Measurements from ENCODE around the gene ITGA6. TPM values are rescaled to one million over a fixed set of nuclear protein-coding genes. Genes with fewer than 3 reads are reported as not detected.

The ITGA6 gene
- polyA plus RNA-seq, 2 of the 4 experiments (the other 2 are of a cell fraction), result 25.7 to 27.7 TPM

GRCh38 chr2:172431463-172431862 lies 4.1 kb downstream of the ITGA6 start:
- FAIRE-seq (no peak), DNase-seq (ENCODE audit: low read depth in 1 of 2, low spot score in 1 of 2) (no peak), ATAC-seq (no peak)
- ChIA-PET POLR2A (no interaction called here), CTCF (interaction anchor here (1.5 to 33.8 kb wide), 3 partner anchors 15 to 260 kb away, joined by 4 to 654 read pairs (median 45); no protein-coding TSS in a partner anchor)
- no peak overlapping the region for H3K4me2 ChIP-seq
- H3K9me3 ChIP-seq, result no peaks in the 10 kb centered on the region
- TF ChIP-seq RAD21 (conservative IDR thresholded peaks at IDR 0.05 in 1 of 2, IDR thresholded peaks at IDR 0.05 in 1 of 2) (no peak), FOSL2 (IDR thresholded peaks at IDR 0.05) (no peak), FOSL2 (CRISPR knock-in tag; IDR thresholded peaks at IDR 0.05) (no peak), RARB (CRISPR knock-in tag; IDR thresholded peaks at IDR 0.05) (no peak), TP53 (CRISPR knock-in tag; IDR thresholded peaks at IDR 0.05) (no peak), NR3C1 (IDR thresholded peaks at IDR 0.05) (no peak), JUN (IDR thresholded peaks at IDR 0.05) (no peak), ZNF302 (CRISPR knock-in tag; IDR thresholded peaks at IDR 0.05) (no peak)
- peaks cover 28% of the 10 kb centered on the region for H3K4me1 ChIP-seq
- WGBS (ENCODE audit: missing lambda C conversion rate), result 84% methylated on average over 4 of the region's 4 CpGs
- H3K4me3 ChIP-seq, result no peak overlapping the region
- H3K27ac ChIP-seq, result no peak overlapping the region

- H3K4me2 ChIP-seq, result no peak overlapping the region
- DNase-seq (ENCODE audit: low read depth in 1 of 2, low spot score in 1 of 2) (no peak), FAIRE-seq (no peak), ATAC-seq (no peak)
- CTCF ChIA-PET, result interaction anchor here (0.8 to 33.8 kb wide), 4 partner anchors 9 to 260 kb away, joined by 3 to 654 read pairs (median 26); no protein-coding TSS in a partner anchor
- no peak overlapping the region for H3K27ac ChIP-seq
- no peak overlapping the region for H3K4me3 ChIP-seq
- POLR2A ChIA-PET, result no interaction called here
- 92% methylated on average over 2 of the region's 2 CpGs for WGBS (ENCODE audit: missing lambda C conversion rate)
- H3K4me1 ChIP-seq, result peaks cover 28% of the 10 kb centered on the region
- TF ChIP-seq HOXA7 (CRISPR knock-in tag; IDR thresholded peaks at IDR 0.05) (no peak), MAFK (IDR thresholded peaks at IDR 0.05; ENCODE audit: partially characterized antibody) (peak; percentile 91)
- no peaks in the 10 kb centered on the region for H3K9me3 ChIP-seq
Measured at GRCh38 chr2:172431993-172432392, 4.6 kb downstream of the ITGA6 start.

DNA sequence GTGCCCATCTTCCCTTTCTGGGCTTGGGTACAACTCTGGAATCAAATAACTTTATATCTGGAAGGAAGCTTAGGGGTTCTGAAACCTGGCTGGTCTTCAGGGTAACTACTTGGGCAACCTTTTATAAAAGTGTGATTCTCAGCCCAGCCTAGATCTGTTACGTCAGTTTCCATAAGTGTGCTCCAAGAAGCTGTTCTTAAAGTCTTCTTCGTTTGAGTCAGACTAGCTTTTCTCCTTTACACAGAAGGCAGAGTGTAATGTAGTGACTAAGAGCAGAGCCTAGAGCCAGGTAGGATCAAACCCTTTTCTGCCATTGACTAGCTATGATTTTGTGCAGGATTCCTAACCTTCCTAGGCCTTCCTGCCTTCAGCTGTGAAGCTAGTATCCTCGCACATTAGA lies 5.8 kb downstream of the ITGA6 start:
- H3K4me3 ChIP-seq, result no peak overlapping the region
- ATAC-seq (no peak), DNase-seq (ENCODE audit: low read depth in 1 of 2, low spot score in 1 of 2) (no peak), FAIRE-seq (no peak)
- TF ChIP-seq MYC (IDR thresholded peaks at IDR 0.05; ENCODE audit: borderline replicate concordance, low read length) (no peak), RNF2 (IDR thresholded peaks at IDR 0.05; ENCODE audit: borderline replicate concordance, low read depth) (no peak), HES2 (IDR thresholded peaks at IDR 0.05) (no peak), FOSB (CRISPR knock-in tag; IDR thresholded peaks at IDR 0.05) (no peak), BCL3 (IDR thresholded peaks at IDR 0.05) (no peak), TFCP2L1 (CRISPR knock-in tag; IDR thresholded peaks at IDR 0.05) (no peak), JUNB (IDR thresholded peaks at IDR 0.05) (no peak), HOXB5 (CRISPR knock-in tag; IDR thresholded peaks at IDR 0.05) (no peak), ZFP36 (IDR thresholded peaks at IDR 0.05; ENCODE audit: borderline replicate concordance, partially characterized antibody) (no peak), ZC3H11A (IDR thresholded peaks at IDR 0.05) (no peak), JUN (IDR thresholded peaks at IDR 0.05) (no peak)
- TF ChIP-seq, protein P1, sequence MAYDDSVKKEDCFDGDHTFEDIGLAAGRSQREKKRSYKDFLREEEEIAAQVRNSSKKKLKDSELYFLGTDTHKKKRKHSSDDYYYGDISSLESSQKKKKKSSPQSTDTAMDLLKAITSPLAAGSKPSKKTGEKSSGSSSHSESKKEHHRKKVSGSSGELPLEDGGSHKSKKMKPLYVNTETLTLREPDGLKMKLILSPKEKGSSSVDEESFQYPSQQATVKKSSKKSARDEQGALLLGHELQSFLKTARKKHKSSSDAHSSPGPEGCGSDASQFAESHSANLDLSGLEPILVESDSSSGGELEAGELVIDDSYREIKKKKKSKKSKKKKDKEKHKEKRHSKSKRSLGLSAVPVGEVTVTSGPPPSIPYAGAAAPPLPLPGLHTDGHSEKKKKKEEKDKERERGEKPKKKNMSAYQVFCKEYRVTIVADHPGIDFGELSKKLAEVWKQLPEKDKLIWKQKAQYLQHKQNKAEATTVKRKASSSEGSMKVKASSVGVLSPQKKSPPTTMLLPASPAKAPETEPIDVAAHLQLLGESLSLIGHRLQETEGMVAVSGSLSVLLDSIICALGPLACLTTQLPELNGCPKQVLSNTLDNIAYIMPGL (CRISPR knock-in tag; IDR thresholded peaks at IDR 0.05; ENCODE audit: borderline replicate concordance), result no peak
- H3K4me1 ChIP-seq, result peaks cover 38% of the 10 kb centered on the region
- WGBS (ENCODE audit: missing lambda C conversion rate), result 96% methylated on average over 3 of the region's 3 CpGs
- POLR2A ChIA-PET, result no interaction called here
- H3K9me3 ChIP-seq, result no peaks in the 10 kb centered on the region
- CTCF ChIA-PET, result interaction anchor here (0.6 to 33.8 kb wide), 5 partner anchors 8 to 330 kb away, joined by 3 to 654 read pairs (median 7); partner anchors contain the start of gene DLX2
- no peak overlapping the region for H3K4me2 ChIP-seq
- H3K27ac ChIP-seq, result no peak overlapping the region

Data from A549 (cell line).